Measurements from ENCODE around the gene AGER. TPM values are rescaled to one million over a fixed set of nuclear protein-coding genes. Genes with fewer than 3 reads are reported as not detected.

The AGER gene
- total RNA-seq, 1 donor from 2014 or later = 29.9 TPM

DNA sequence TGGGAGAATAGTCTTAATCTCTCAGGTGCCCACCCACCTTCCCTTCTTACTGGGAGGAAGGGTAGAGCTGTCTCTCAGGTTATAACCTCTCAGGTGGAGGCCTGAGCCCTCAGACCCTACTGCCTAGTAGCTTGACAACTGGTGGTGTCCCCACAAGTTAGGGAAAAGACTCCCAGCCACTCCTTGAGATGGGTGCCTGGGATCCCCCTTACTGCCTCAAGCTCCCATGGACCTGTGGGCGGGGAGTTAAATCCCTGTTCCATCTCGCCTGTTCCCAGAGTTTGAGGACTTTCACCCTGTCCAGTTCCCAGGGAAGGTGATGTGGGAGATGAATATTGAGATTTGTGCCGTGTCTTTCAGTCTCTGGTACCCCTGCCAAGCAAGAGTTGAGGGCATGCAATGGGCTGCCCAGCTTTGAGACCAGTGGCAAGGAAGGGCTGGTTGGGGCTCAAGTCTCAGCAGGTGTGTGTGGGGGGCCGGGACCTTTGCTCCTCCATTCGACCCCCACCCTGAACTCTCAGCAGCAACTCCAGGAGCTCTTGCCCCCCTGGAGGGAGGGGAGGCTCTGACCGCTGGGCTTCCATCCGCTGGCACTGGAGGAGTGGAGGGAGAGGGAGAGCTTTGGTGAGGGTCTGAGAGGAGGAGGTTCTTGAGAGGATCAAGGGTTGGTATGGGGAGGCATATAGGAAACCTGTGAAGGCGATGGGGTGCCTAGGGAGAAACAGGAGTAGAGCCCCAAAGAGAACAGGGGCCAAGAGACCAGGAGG is 7.0 kb upstream of the AGER start:
- Mint-ChIP-seq H3K27me3 (no peaks in the 10 kb centered on the region), H3K36me3 (ENCODE audit: insufficient read depth) (peaks cover 10% of the 10 kb centered on the region), H3K4me3 (ENCODE audit: low read depth) (peak overlapping the region; percentile 40), H3K27ac (peak overlapping the region; percentile 84), H3K4me1 (ENCODE audit: low read depth) (peaks cover 47% of the 10 kb centered on the region), H3K9me3 (ENCODE audit: low read depth) (no peaks in the 10 kb centered on the region)
- DNase-seq (ENCODE audit: low spot score, unreplicated experiment) = no peak
- no peak for TF ChIP-seq CTCF (IDR thresholded peaks at IDR 0.05; ENCODE audit: unreplicated experiment)

DNA sequence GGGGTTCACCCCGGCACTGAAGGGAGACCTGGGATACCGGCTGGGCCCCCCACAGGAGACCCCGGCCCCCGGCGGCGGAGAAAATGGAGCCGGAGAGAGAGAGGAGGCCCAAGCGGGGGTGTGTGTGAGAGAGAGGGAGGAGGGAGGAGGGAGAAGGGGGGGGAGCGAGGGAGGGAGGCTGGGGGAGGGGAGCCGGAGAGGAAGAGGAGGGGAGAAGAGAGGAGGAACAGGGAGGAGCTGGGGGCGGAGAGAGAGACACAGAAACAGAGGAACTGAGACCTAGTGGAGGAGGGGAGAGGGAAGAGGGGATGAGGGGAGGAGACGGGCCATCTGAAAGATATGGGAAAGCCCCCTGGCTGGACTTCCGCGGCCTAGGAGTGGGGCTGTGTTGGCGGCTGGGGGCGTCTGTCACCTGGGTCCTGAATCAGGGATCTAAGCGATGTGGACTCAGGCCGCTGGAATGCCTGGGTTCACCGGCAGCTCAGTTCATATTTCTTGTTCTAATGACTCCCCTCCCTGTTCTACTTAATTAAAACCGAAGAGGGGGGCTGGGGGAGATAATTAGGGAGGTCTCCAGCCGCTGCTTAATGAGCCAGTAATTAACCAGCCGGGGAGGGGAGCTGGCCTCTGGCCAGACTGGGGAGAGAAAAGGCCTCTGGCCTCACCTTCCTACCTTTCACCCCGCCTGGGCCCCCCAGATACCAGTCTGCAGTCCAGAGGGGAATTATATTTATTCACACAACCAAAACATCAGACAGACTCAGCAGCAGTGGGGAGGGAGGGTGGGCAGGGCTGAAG is 6.2 kb upstream of the AGER start, which contains the start of gene PBX2:
TSS of gene PBX2 (minus strand) at position 149 of the 798 bp plus-strand sequence. CDS start 287 bp downstream, outside the sequence.
- Mint-ChIP-seq H3K4me3 (ENCODE audit: low read depth) (peak within 1 kb of the TSS; percentile 87), H3K4me1 (ENCODE audit: low read depth) (peaks cover 53% of the 10 kb centered on the region)

DNA sequence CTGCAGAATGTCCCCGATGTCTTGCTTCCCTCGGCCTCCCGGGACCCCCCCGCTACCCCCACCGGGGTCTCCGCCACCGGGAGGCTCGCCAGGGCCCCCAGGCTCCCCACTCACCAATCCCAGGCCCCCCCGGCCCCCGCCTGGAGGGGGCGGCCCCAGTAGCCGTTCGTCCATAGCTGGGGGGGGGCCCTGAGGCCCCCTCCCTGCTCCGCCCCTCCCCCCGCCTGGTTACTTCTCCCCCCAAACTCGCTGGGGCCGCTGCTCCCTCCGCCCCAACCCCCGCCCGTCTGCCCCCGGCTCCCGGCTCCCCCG is 5.6 kb upstream of the AGER start:
- Mint-ChIP-seq H3K27me3 (no peaks in the 10 kb centered on the region), H3K36me3 (ENCODE audit: insufficient read depth) (peaks cover 14% of the 10 kb centered on the region), H3K9me3 (ENCODE audit: low read depth) (no peaks in the 10 kb centered on the region), H3K4me3 (ENCODE audit: low read depth) (peak overlapping the region; percentile 87), H3K27ac (peak overlapping the region; percentile 94), H3K4me1 (ENCODE audit: low read depth) (peaks cover 50% of the 10 kb centered on the region)
- TF ChIP-seq CTCF (IDR thresholded peaks at IDR 0.05; ENCODE audit: unreplicated experiment) = no peak
- DNase-seq (ENCODE audit: low spot score, unreplicated experiment) = no peak

More for the DNA sequence above, 6.2 kb upstream of the AGER start, which contains the start of gene PBX2:
- TF ChIP-seq CTCF (IDR thresholded peaks at IDR 0.05; ENCODE audit: unreplicated experiment) = no peak
- no peak for DNase-seq (ENCODE audit: low spot score, unreplicated experiment)
- peak within 1 kb of the TSS; percentile 97 for H3K27ac Mint-ChIP-seq
- H3K9me3 Mint-ChIP-seq (ENCODE audit: low read depth) = no peaks in the 10 kb centered on the region
- peaks cover 14% of the 10 kb centered on the region for H3K36me3 Mint-ChIP-seq (ENCODE audit: insufficient read depth)
- H3K27me3 Mint-ChIP-seq = no peaks in the 10 kb centered on the region

GRCh38 chr6:32189069-32189741 is 5.2 kb upstream of the AGER start:
- Mint-ChIP-seq H3K36me3 (ENCODE audit: insufficient read depth) (peaks cover 14% of the 10 kb centered on the region), H3K27ac (peak overlapping the region; percentile 94), H3K4me3 (ENCODE audit: low read depth) (peak overlapping the region; percentile 87), H3K27me3 (no peaks in the 10 kb centered on the region), H3K4me1 (ENCODE audit: low read depth) (peaks cover 48% of the 10 kb centered on the region), H3K9me3 (ENCODE audit: low read depth) (no peaks in the 10 kb centered on the region)
- TF ChIP-seq CTCF (IDR thresholded peaks at IDR 0.05; ENCODE audit: unreplicated experiment) = no peak
- no peak for DNase-seq (ENCODE audit: low spot score, unreplicated experiment)

Measured in progenitor cell of endocrine pancreas (in vitro differentiated cells).